ENCODE data around the gene LRMDA.

The LRMDA gene

GRCh38 chr10:75776738-75777504 lies 345.5 kb downstream of the LRMDA start:
- DNase-seq, result no peak
- H3K27ac Mint-ChIP-seq, result no peak overlapping the region
- H3K9me3 Mint-ChIP-seq, result no peaks in the 10 kb centered on the region
- H3K27me3 Mint-ChIP-seq (ENCODE audit: low read depth, poor library complexity), result peaks cover 8% of the 10 kb centered on the region
- H3K4me1 Mint-ChIP-seq, result peaks cover 31% of the 10 kb centered on the region
- no peaks in the 10 kb centered on the region for H3K36me3 Mint-ChIP-seq (ENCODE audit: low read depth)
- no peak overlapping the region for H3K4me3 Mint-ChIP-seq
- no peak for TF ChIP-seq CTCF (IDR thresholded peaks at IDR 0.05)

DNA sequence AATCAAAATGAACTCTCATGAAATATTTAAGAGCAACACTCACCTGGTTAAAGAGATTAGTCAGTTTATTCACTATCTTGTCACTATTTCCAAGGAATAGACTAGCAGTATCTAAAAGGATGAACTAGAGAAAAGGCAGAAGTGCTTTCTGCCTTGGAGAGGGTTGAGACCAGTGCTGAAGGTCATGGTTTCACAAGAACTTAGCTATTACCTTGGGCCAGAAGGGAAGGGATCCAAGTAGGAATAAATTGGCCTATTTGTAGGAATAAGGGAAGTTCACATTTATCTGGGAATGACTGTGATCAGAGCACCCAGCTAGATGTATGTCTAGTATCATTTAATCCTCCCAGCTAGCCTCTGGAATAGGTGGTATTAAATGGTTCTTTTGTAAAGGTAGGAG lies 347.2 kb downstream of the LRMDA start:
- Mint-ChIP-seq H3K36me3 (ENCODE audit: low read depth) (no peaks in the 10 kb centered on the region), H3K4me3 (no peak overlapping the region), H3K4me1 (peaks cover 27% of the 10 kb centered on the region), H3K9me3 (no peaks in the 10 kb centered on the region), H3K27ac (no peak overlapping the region), H3K27me3 (ENCODE audit: low read depth, poor library complexity) (peaks cover 8% of the 10 kb centered on the region)
- TF ChIP-seq CTCF (IDR thresholded peaks at IDR 0.05), result no peak
- DNase-seq, result no peak

DNA sequence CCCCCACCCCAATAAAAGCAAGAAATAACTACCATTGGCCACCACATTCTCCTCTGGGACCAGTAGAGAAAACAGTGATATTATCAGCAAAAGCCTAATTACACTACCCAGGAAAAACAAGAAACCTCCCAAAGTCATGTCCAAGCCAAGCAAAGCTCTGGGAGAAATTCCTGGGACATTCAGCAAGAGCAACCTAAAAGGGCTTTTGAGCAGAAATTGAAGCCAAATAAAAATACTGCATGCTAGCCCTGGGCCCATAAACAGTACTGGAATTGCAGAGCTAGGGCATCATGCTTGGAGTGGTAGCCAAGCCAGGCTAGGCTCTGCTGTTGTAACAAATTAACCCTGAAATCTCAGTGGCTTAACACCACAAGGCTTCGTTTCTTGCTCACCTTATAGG lies 347.9 kb downstream of the LRMDA start:
- Mint-ChIP-seq H3K27me3 (ENCODE audit: low read depth, poor library complexity) (peaks cover 8% of the 10 kb centered on the region), H3K4me3 (no peak overlapping the region)
- no peak for TF ChIP-seq CTCF (IDR thresholded peaks at IDR 0.05)

GRCh38 chr10:75782463-75783248 lies 351.2 kb downstream of the LRMDA start:
- no peak for DNase-seq
- Mint-ChIP-seq H3K27me3 (ENCODE audit: low read depth, poor library complexity) (peaks cover 5% of the 10 kb centered on the region), H3K36me3 (ENCODE audit: low read depth) (no peaks in the 10 kb centered on the region), H3K4me3 (no peak overlapping the region), H3K9me3 (no peaks in the 10 kb centered on the region), H3K4me1 (peaks cover 13% of the 10 kb centered on the region), H3K27ac (no peak overlapping the region)
- TF ChIP-seq CTCF (IDR thresholded peaks at IDR 0.05), result no peak

More for the DNA sequence above, 347.9 kb downstream of the LRMDA start:
- peaks cover 23% of the 10 kb centered on the region for H3K4me1 Mint-ChIP-seq
- H3K9me3 Mint-ChIP-seq, result no peaks in the 10 kb centered on the region
- no peak overlapping the region for H3K27ac Mint-ChIP-seq
- H3K36me3 Mint-ChIP-seq (ENCODE audit: low read depth), result no peaks in the 10 kb centered on the region
- no peak for DNase-seq

GRCh38 chr10:75788394-75789205 lies 357.2 kb downstream of the LRMDA start:
- Mint-ChIP-seq H3K4me1 (peaks cover 14% of the 10 kb centered on the region), H3K27ac (no peak overlapping the region), H3K36me3 (ENCODE audit: low read depth) (no peaks in the 10 kb centered on the region), H3K9me3 (peaks cover 2% of the 10 kb centered on the region), H3K4me3 (no peak overlapping the region), H3K27me3 (ENCODE audit: low read depth, poor library complexity) (peaks cover 3% of the 10 kb centered on the region)
- DNase-seq, result no peak
- no peak for TF ChIP-seq CTCF (IDR thresholded peaks at IDR 0.05)

Data from nephron progenitor cell (in vitro differentiated cells).